PFSK-1 (cell line): ENCODE data around the gene TGFB2.

ENCODE experiments used
- FOXP2 ChIP-seq: optimal IDR thresholded peaks from 2 replicates; pipeline ENCODE3; 2011; ENCODE audit warnings: borderline replicate concordance, control low read depth, inconsistent platforms; ENCODE audit not compliant: insufficient read depth; ENCODE audit errors: extremely low read length, extremely low read depth
- POLR2AphosphoS5 ChIP-seq: IDR thresholded peaks from 2 replicates; pipeline ENCODE4 v1.6.1; 2012; ENCODE audit warnings: low read depth, mild to moderate bottlenecking, control low read depth, low read length, moderate library complexity
- SIN3A ChIP-seq: IDR thresholded peaks from 2 replicates; pipeline ENCODE4 v1.6.1; 2012; ENCODE audit warnings: mild to moderate bottlenecking, low read length, moderate library complexity, borderline replicate concordance; ENCODE audit not compliant: insufficient read depth
- TAF1 ChIP-seq: IDR thresholded peaks from 2 replicates; pipeline ENCODE4 v1.6.1; 2012; ENCODE audit warnings: low read length, control low read depth, borderline replicate concordance; ENCODE audit not compliant: insufficient read depth
- TF ChIP-seq, protein P1 (sequence below), 2 experiments: IDR thresholded peaks; 2 replicates each; pipeline versions ENCODE4 v1.6.1 to v1.8.0; 2011 to 2012; ENCODE audit warnings: low read depth in 2 of 2, low read length in 2 of 2, control low read depth in 1 of 2, inconsistent platforms in 1 of 2, mild to moderate bottlenecking in 1 of 2, moderate library complexity in 1 of 2; ENCODE audit not compliant: insufficient read depth in 1 of 2

TGFB2 gene

DNA sequence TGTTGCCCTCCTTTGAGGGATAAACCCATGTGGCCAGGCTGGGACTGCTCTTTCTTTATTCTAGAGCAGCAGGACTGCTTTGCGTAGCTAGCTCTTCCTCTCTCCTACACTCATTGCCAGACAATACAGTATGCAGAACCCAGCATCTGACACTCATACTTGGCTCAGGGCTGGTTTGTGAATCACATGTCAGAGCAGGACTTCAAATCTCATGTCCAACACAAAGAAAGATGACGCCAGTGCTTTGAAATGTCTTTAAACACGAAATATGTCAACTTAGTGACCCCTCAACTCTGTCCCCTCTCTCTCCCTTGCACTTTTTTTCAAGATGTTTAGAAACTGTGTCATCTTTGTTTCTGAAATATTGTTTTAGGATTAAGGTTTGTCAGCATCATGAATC, 135.0 kb downstream of the TGFB2 start:
- TF ChIP-seq, protein P1, sequence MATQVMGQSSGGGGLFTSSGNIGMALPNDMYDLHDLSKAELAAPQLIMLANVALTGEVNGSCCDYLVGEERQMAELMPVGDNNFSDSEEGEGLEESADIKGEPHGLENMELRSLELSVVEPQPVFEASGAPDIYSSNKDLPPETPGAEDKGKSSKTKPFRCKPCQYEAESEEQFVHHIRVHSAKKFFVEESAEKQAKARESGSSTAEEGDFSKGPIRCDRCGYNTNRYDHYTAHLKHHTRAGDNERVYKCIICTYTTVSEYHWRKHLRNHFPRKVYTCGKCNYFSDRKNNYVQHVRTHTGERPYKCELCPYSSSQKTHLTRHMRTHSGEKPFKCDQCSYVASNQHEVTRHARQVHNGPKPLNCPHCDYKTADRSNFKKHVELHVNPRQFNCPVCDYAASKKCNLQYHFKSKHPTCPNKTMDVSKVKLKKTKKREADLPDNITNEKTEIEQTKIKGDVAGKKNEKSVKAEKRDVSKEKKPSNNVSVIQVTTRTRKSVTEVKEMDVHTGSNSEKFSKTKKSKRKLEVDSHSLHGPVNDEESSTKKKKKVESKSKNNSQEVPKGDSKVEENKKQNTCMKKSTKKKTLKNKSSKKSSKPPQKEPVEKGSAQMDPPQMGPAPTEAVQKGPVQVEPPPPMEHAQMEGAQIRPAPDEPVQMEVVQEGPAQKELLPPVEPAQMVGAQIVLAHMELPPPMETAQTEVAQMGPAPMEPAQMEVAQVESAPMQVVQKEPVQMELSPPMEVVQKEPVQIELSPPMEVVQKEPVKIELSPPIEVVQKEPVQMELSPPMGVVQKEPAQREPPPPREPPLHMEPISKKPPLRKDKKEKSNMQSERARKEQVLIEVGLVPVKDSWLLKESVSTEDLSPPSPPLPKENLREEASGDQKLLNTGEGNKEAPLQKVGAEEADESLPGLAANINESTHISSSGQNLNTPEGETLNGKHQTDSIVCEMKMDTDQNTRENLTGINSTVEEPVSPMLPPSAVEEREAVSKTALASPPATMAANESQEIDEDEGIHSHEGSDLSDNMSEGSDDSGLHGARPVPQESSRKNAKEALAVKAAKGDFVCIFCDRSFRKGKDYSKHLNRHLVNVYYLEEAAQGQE (IDR thresholded peaks at IDR 0.05; ENCODE audit: insufficient read depth in 1 of 2, low read depth in 2 of 2, low read length in 2 of 2) = no peak
- TF ChIP-seq FOXP2 (no peak), POLR2AphosphoS5 (no peak), TAF1 (0 out of 2 replicates have a peak, but pooled peaks have one; percentile 27), SIN3A (0 out of 2 replicates have a peak, but pooled peaks have one; percentile 10)

DNA sequence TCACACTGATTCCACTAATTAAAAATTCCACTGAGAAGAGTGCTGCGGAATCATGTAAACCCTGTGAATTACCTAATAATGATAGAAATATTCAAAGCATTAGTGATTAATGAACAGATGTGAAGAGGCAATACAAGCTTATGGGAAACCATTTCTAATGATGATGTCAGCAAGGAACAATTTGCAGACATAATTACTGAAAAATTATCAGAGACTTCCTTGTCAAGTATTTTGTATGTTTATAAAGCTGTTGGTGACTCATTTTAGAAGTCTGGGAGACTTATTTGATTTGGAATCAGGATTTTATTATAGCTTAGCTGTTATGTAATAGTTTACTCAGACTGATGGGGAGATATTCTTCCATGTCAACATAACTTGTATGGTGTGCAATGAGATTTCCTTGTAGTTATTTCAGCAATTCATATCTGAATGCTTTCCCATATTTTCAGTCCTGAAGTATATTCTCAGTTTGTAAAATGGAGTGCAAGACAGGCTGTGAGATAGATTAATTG, 135.5 kb downstream of the TGFB2 start:
- TF ChIP-seq SIN3A = no peak
- no peak for TF ChIP-seq FOXP2
- TF ChIP-seq, protein P1 (IDR thresholded peaks at IDR 0.05; ENCODE audit: insufficient read depth in 1 of 2, low read depth in 2 of 2, low read length in 2 of 2) = no peak
- no peak for TF ChIP-seq POLR2AphosphoS5
- TF ChIP-seq TAF1 = no peak

DNA sequence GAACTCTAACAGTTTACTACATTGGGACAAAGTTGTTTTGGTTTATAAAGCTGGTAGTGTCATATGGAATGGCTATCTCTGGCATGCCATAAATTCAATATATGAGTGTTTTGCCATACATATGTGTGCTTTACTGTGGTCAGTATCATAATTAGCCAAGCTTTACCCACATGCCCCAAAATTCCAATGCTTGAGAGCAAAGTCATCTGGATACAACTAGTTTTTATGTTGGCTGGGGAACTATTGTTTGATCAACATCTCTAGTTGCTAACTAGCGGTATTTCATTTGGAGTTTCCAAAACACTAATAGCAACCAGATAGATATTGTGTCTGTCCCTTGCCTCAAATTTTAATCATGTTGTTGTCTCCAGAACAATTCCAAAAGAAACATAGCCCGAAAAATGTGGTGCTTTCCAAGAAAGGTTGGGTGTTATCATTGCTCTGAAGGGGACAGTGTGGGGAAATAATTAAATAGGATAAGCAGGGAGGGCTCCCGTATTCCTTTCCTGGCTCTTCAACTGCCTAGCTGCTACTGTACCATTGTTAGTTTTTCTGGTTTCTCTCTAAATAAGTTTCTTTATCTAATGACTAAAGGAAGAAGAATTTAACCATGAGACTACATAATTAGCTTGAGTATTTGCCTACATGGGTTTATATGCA, 136.1 kb downstream of the TGFB2 start:
- TF ChIP-seq SIN3A (no peak), TAF1 (no peak), FOXP2 (no peak), POLR2AphosphoS5 (no peak)
- TF ChIP-seq, protein P1 (IDR thresholded peaks at IDR 0.05; ENCODE audit: insufficient read depth in 1 of 2, low read depth in 2 of 2, low read length in 2 of 2) = no peak

DNA sequence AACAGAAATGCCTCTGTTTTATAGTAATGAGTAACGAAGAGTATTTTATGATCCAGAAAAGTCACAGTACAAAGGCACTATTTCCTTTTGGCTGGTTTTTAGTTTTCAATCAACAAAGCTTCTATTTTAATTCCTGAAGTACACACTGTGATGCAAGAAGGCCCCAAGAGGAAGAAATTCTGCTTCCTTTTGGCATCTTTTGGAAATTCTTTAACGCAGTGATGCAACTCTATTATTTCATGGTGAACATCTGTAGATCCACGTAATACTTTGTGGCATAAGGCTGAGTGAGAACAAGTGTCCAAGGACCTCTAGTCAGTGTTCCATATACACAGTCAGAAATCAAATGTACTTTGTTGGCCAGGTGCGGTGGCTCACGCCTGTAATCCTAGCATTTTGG, 137.5 kb downstream of the TGFB2 start:
- TF ChIP-seq SIN3A = no peak
- TF ChIP-seq, protein P1 (IDR thresholded peaks at IDR 0.05; ENCODE audit: insufficient read depth in 1 of 2, low read depth in 2 of 2, low read length in 2 of 2) = no peak
- no peak for TF ChIP-seq FOXP2
- no peak for TF ChIP-seq POLR2AphosphoS5
- TF ChIP-seq TAF1 = no peak
